NK-92 treated with Interleukin-12 subunit alpha and Interleukin-12 subunit beta, amount 100 ng/mL, for 24 hours (cell line): ENCODE data around the gene BRK1.
"Not testable (repeated sequence)": the region's sequence is repeated elsewhere in the genome, so short reads cannot be mapped to it uniquely, and the experiment has no call there.

ENCODE experiments used
- DNase-seq: peaks from one replicate; lab custom pipeline; 2025; lab: John Stamatoyannopoulos, UW

The BRK1 gene

DNA sequence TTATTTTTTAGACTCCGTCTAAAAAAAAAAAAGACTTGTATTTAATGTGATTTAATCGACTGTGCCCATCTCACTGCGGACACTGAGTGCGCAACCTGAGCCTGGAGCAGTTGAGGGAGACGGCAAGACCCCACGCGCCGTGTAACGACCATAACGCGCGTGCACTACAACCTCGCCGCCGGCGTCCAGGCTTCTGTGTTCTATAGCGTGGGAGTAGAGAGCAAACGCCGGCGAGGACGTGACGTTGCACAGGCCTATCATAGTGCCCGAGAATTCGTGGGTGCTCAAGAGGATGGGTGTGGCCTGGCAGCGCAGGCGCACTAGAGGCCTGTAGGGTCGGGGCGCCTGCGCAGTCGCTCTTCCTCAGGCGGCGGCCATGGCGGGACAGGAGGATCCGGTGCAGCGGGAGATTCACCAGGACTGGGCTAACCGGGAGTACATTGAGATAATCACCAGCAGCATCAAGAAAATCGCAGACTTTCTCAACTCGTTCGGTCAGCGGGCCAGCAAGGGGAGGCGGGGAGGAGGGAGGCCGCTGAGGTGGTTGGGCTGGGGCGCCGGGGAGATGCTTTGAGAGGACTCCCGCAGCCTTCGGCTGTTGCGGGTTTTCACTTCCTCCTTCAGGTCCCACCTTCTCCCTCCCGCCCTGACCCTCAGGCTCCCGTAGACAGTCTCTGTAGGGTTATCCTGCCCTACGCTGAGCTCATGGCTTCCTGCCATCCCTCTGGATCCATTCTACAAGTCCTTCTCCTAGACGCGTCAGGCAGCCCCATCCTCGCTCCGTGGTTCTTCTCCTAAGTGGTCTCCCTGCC lies at the start of gene BRK1:
Gene BRK1, plus strand, starts transcription at position 350 of the 812 bp plus-strand sequence. Its CDS starts 27 bp downstream, at position 377.
- DNase-seq = peak; percentile 87

DNA sequence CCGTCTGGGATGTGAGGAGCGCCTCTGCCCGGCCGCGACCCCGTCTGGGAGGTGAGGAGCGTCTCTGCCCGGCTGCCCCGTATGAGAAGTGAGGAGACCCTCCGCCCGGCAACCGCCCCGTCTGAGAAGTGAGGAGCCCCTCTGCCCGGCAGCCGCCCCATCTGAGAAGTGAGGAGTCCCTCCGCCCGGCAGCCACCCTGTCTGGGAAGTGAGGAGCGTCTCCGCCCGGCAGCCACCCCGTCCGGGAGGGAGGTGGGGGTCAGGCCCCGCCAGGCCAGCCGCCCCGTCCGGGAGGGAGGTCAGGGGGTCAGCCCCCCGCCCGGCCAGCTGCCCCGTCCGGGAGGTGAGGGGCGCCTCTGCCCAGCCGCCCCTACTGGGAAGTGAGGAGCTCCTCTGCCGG lies 45.4 kb upstream of the BRK1 start:
- not testable (repeated sequence) for DNase-seq

- DNase-seq = no peak
Measured at GRCh38 chr3:10074666-10075065, 40.8 kb upstream of the BRK1 start.

- no peak for DNase-seq
Measured at GRCh38 chr3:10081871-10082270, 33.6 kb upstream of the BRK1 start.

- no peak for DNase-seq
Measured at GRCh38 chr3:10085738-10086137, 29.7 kb upstream of the BRK1 start.

DNA sequence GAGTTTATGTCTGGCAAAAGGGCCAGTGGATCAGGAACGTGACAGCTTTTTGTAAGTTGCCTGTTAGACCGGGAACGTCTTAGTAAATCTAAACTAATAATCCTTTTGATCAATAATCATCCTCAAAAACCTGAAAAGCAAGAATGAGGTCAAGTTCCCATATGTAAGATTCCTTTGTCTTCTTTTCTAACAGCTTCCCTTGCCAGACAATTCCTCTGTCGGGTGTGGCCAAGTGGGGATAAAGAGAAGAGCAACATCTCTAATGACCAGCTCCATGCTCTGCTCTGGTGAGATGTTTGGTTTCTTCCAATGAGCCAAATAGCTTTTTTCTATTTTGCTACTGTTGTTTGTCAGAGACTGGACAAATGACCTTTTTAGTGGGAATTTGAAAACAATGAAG lies 27.2 kb upstream of the BRK1 start:
- no peak for DNase-seq

GRCh38 chr3:10090179-10090578 lies 25.3 kb upstream of the BRK1 start:
- DNase-seq = no peak

- DNase-seq = not testable (repeated sequence)
Measured at GRCh38 chr3:10090774-10091173, 24.7 kb upstream of the BRK1 start.

- DNase-seq = not testable (repeated sequence)
Measured at GRCh38 chr3:10091387-10091786, 24.1 kb upstream of the BRK1 start.

- no peak for DNase-seq
Measured at GRCh38 chr3:10093678-10094077, 21.8 kb upstream of the BRK1 start.

DNA sequence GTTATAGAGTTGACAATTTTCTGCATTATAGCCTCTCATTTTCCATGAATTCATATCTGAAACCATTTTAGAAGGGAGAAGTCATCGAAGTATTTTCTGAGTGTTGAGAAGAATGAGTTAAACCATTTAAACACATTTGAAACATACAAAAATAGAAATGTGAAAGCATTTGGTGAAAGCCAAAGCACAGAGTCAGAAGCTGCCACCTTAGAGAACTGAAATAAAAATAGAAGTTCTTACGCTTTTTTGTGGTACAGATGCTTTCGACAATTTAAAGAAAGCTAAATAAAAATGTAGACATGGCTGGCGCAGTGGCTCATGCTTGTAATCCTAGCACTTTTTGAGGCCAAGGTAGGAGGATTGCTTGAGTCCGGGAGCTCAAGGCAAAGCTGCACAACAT lies 16.4 kb upstream of the BRK1 start:
- DNase-seq = no peak

DNA sequence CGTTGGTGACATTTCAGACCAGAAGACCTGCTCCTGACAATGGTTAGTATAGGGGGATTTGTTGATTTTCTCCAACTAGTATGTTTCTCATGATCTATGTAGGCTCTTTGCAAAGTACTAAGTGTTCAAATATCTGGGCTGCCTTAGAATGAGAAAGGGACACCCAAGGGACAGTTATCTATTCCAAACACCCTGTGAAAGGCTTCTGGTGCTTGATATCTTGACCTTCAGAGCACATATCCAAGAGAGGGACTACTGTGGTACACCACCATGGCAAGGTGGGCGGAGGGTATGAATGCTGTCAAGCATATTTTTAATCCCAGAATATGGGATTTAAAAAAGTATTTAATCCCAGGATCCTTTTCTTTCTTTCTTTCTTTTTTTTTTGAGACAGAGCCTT lies 8.6 kb upstream of the BRK1 start:
- no peak for DNase-seq

GRCh38 chr3:10108091-10108490 lies 7.4 kb upstream of the BRK1 start, which contains the start of gene FANCD2OS:
FANCD2OS (minus strand) TSS chr3:10108255; CDS start chr3:10104774, 3,481 bp downstream.
- no peak for DNase-seq

DNA sequence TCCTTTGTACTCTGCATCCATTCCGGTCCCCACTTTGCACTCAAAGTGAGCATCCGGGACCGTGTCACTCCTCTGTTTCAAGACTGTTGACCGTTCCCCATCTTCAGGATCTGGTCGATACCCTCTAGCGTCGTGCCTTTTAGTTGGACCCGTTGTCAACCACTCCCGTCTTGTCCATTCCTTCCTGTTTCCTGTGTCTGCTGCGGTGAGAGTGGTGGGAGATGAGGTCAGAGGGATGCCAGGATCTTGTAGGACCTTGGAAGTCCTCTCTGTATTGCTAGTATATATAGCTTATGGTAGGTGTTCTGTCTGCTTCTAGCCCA lies 624 bp downstream of the BRK1 start:
- DNase-seq = no peak

DNA sequence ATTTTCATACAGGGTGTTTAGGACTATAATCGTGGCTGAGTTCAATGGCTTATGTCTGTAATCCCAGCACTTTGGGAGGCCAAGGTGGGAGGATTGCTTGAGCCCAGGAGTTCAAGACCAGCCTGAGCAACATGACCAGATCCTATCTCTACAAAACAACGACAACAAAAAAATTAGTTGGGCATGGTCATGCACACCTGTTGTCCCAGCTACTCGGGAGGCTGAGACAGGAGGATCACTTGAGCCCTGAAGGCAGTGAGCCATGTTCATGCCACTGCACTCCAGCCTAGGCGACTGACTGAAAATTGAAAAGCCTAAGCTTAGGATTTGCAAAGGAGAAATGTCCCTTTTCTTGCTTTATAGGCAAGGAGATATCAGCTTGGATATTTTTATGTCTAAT lies 1.5 kb downstream of the BRK1 start:
- DNase-seq = no peak

GRCh38 chr3:10119376-10119775 lies 3.9 kb downstream of the BRK1 start:
- no peak for DNase-seq

- no peak for DNase-seq
Measured at GRCh38 chr3:10121064-10121463, 5.6 kb downstream of the BRK1 start.

- no peak for DNase-seq
Measured at GRCh38 chr3:10122724-10123123, 7.2 kb downstream of the BRK1 start.

DNA sequence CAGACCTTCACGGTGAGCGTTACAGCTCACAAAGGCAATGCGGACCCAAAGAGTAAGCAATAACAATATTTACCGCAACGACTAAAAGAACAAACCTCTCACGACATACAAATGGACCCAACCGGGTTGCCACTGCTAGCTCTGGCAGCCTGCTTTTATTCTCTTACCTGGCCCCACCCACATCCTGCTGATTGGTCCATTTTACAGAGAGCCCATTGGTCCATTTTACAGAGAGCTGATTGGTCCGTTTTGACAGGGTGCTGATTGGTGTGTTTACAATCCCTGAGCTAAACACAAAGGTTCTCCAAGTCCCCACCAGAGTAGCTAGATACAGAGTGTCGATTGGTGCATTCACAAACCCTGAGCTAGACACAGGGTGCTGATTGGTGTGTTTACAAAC lies 20.4 kb downstream of the BRK1 start:
- DNase-seq = not testable (repeated sequence)

- no peak for DNase-seq
Measured at GRCh38 chr3:10136426-10137005, 21.0 kb downstream of the BRK1 start.

- DNase-seq = no peak
Measured at GRCh38 chr3:10137178-10137577, 21.7 kb downstream of the BRK1 start.

GRCh38 chr3:10140996-10141546 lies 25.6 kb downstream of the BRK1 start:
- no peak for DNase-seq
